KBM-7 (cell line): ENCODE data around the gene MYO1E.

Experiments
- DNase-seq: peaks from one replicate; pipeline ENCODE4 v3.0.0-alpha.2; 2015
- in situ Hi-C: fragments of 300-500 bp; cut with MboI; formaldehyde crosslinking; loops from 2 replicates; pipeline ENCODE4 v1.14.3; 2020; ENCODE audit warnings: low sequenced_read_pairs, low pct_unique_long_range_greater_than_20kb, mixed read lengths

Gene MYO1E

GRCh38 chr15:59221511-59222505, 150.9 kb downstream of the MYO1E start:
- in situ Hi-C loops = no loop called here
- no peak for DNase-seq

- DNase-seq = no peak
- in situ Hi-C loops = no loop called here
These were observed 154.0 kb downstream of the MYO1E start for GRCh38 chr15:59218710-59219109.

GRCh38 chr15:59217876-59218498, 154.7 kb downstream of the MYO1E start:
- in situ Hi-C loops = no loop called here
- no peak for DNase-seq

- DNase-seq = no peak
- in situ Hi-C loops = no loop called here
These were observed 155.8 kb downstream of the MYO1E start for GRCh38 chr15:59216911-59217310.

- DNase-seq = no peak
- in situ Hi-C loops = no loop called here
These were observed 162.5 kb downstream of the MYO1E start for GRCh38 chr15:59210186-59210585.

GRCh38 chr15:59208613-59209249, 163.9 kb downstream of the MYO1E start:
- DNase-seq = no peak
- in situ Hi-C loops = no loop called here

GRCh38 chr15:59206623-59207183, 166.0 kb downstream of the MYO1E start, which contains the start of gene LDHAL6B:
LDHAL6B (plus strand) TSS chr15:59206843; CDS start chr15:59206941, 98 bp downstream.
- in situ Hi-C loops = no loop called here
- DNase-seq = no peak

- in situ Hi-C loops = no loop called here
- no peak for DNase-seq
These were observed 166.6 kb downstream of the MYO1E start for GRCh38 chr15:59205839-59206622.

- in situ Hi-C loops = no loop called here
These were observed 169.0 kb downstream of the MYO1E start for GRCh38 chr15:59203657-59204056.

GRCh38 chr15:59203008-59203407, 169.7 kb downstream of the MYO1E start:
- in situ Hi-C loops = no loop called here
- no peak for DNase-seq

More at GRCh38 chr15:59203657-59204056, 169.0 kb downstream of the MYO1E start:
- no peak for DNase-seq

GRCh38 chr15:59200560-59200959, 172.1 kb downstream of the MYO1E start:
- in situ Hi-C loops = no loop called here
- DNase-seq = no peak

GRCh38 chr15:59199626-59200465, 172.8 kb downstream of the MYO1E start:
- in situ Hi-C loops = no loop called here
- no peak for DNase-seq

GRCh38 chr15:59197454-59197853, 175.2 kb downstream of the MYO1E start:
- in situ Hi-C loops = no loop called here
- DNase-seq = no peak

- DNase-seq = no peak
- in situ Hi-C loops = no loop called here
These were observed 176.3 kb downstream of the MYO1E start for GRCh38 chr15:59196416-59196815.

- no peak for DNase-seq
- in situ Hi-C loops = no loop called here
These were observed 177.9 kb downstream of the MYO1E start for GRCh38 chr15:59194639-59195325.

GRCh38 chr15:59191855-59192237, 180.8 kb downstream of the MYO1E start:
- in situ Hi-C loops = no loop called here

GRCh38 chr15:59190291-59190690, 182.4 kb downstream of the MYO1E start:
- no peak for DNase-seq
- in situ Hi-C loops = no loop called here

More at GRCh38 chr15:59191855-59192237, 180.8 kb downstream of the MYO1E start:
- no peak for DNase-seq
